ENCODE data around the gene IGFBPL1.

IGFBPL1 gene

DNA sequence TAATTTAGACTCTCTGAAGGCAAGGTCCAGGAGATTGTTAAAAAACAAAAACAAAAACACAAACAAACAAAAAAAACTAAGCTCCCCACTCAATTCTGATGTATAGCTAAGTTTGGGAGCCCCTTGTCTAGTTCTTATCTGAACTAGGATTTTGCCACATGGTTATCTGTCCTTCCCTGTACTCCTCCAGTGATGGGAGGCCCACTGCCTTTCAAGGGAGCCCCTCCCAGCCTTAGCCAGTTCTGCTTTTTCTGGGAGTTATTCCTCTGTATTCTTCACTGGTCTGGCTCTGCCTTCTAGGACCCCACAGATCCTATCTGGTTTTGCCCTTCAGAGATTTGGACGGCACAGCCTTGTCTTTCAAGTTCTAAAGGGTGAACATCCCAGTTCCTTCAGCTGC lies 33.8 kb downstream of the IGFBPL1 start:
- Histone ChIP-seq H3K4me1 (ENCODE audit: control insufficient read depth, low read length) (peaks cover 12% of the 10 kb centered on the region), H3K9me3 (ENCODE audit: control insufficient read depth, insufficient read depth, low read length) (peaks cover 3% of the 10 kb centered on the region; the same call in 1 of the 2 replicates), H3K27me3 (ENCODE audit: control insufficient read depth, low read length) (peaks cover 19% of the 10 kb centered on the region), H3K79me2 (ENCODE audit: control insufficient read depth, low read length) (peaks cover 7% of the 10 kb centered on the region), H3F3A (ENCODE audit: control insufficient read depth, insufficient read depth) (no peaks in the 10 kb centered on the region), H3K4me2 (ENCODE audit: low read length) (no peak overlapping the region), H3K9me2 (replicated peaks; ENCODE audit: control insufficient read depth, low read length) (no peaks in the 10 kb centered on the region), H4K20me1 (ENCODE audit: control insufficient read depth, insufficient read depth, low read depth, low read length) (no peaks in the 10 kb centered on the region), H3K4me3 (ENCODE audit: low read length) (no peak overlapping the region), H3K27ac (ENCODE audit: low read depth, low read length) (no peak overlapping the region), H3K36me3 (ENCODE audit: control insufficient read depth, low read length) (no peaks in the 10 kb centered on the region)
- TF ChIP-seq, protein P1, sequence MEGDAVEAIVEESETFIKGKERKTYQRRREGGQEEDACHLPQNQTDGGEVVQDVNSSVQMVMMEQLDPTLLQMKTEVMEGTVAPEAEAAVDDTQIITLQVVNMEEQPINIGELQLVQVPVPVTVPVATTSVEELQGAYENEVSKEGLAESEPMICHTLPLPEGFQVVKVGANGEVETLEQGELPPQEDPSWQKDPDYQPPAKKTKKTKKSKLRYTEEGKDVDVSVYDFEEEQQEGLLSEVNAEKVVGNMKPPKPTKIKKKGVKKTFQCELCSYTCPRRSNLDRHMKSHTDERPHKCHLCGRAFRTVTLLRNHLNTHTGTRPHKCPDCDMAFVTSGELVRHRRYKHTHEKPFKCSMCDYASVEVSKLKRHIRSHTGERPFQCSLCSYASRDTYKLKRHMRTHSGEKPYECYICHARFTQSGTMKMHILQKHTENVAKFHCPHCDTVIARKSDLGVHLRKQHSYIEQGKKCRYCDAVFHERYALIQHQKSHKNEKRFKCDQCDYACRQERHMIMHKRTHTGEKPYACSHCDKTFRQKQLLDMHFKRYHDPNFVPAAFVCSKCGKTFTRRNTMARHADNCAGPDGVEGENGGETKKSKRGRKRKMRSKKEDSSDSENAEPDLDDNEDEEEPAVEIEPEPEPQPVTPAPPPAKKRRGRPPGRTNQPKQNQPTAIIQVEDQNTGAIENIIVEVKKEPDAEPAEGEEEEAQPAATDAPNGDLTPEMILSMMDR (IDR thresholded peaks at IDR 0.05; ENCODE audit: low read depth, low read length, poor library complexity, severe bottlenecking): no peak
- TF ChIP-seq EZH2phosphoT487 (IDR thresholded peaks at IDR 0.05; ENCODE audit: borderline replicate concordance, low read length): no peak

DNA sequence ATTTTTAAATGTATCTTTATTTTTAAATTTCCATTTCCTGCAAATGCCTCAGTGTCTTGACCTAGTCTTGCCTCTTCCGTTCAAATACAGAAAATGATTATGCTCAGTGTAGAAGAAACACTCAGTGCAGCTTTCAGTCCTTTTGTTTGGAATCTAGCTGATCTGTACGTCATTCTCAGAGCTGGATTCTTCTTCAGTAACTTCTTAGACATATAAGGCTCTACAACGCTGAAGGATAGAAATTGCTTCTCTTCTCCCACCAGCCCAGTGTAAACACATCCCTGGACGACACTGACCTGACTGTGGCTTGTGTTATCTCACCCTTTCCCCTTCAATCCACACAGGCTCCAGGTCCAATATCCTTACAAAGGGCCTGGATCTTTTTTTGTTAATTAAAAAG lies 34.9 kb downstream of the IGFBPL1 start:
- Histone ChIP-seq H4K20me1 (ENCODE audit: control insufficient read depth, insufficient read depth, low read depth, low read length) (no peaks in the 10 kb centered on the region), H3K36me3 (ENCODE audit: control insufficient read depth, low read length) (no peaks in the 10 kb centered on the region), H3K79me2 (ENCODE audit: control insufficient read depth, low read length) (peaks cover 7% of the 10 kb centered on the region), H3K27me3 (ENCODE audit: control insufficient read depth, low read length) (peaks cover 19% of the 10 kb centered on the region), H3K4me1 (ENCODE audit: control insufficient read depth, low read length) (peaks cover 12% of the 10 kb centered on the region), H3K4me2 (ENCODE audit: low read length) (no peak overlapping the region), H3K9me2 (replicated peaks; ENCODE audit: control insufficient read depth, low read length) (no peaks in the 10 kb centered on the region), H3K27ac (ENCODE audit: low read depth, low read length) (no peak overlapping the region), H3F3A (ENCODE audit: control insufficient read depth, insufficient read depth) (no peaks in the 10 kb centered on the region), H3K9me3 (ENCODE audit: control insufficient read depth, insufficient read depth, low read length) (peaks cover 14% of the 10 kb centered on the region), H3K4me3 (ENCODE audit: low read length) (no peak overlapping the region)
- TF ChIP-seq EZH2phosphoT487 (IDR thresholded peaks at IDR 0.05; ENCODE audit: borderline replicate concordance, low read length): no peak
- TF ChIP-seq, protein P1 (IDR thresholded peaks at IDR 0.05; ENCODE audit: low read depth, low read length, poor library complexity, severe bottlenecking): no peak

DNA sequence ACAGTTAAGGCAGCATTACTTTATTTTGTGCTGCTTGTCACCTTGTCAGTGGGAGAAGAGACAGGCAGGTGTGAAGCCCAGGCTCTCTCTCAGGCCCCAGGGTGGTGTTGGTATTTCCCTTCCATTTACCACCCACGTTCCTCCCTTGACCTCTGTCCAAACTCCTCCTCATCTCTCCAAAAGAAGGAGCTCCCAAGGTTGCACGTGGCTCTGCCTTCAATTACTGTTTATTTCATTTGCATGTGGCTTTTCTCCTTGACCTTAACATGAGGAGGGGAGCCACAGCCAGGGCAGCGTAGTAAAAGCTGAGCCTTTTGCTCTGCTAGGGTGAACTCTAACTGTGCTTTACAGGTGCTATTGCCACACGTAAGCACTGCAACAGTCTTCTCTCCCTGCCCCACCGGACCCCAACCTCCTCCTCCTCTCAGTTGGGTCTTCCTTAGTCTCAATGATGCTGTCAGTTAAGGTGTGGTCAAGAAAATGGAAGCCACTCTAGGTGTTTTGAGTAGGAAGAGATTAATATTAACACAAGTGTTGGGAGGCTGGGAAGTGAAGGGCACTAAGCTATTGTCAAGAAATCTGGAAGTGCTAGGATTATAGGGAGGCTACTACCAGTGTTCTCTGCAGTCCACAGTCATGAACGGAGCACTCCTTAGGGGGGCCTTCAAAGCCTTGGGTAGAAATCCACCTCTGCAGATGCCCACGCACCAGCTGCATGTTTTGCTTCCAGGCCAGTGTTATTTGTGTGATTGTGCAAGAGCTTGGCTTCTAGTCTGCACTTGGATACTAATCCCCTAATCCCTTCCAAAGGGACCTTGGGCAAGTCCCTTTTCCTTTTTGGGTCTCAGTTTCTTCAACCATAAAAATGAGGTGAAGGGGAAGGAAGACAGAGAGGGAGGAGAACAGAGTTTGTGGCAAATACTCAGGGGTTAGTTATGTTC lies 35.7 kb downstream of the IGFBPL1 start:
- Histone ChIP-seq H3K4me1 (ENCODE audit: control insufficient read depth, low read length) (peaks cover 10% of the 10 kb centered on the region), H3K27me3 (ENCODE audit: control insufficient read depth, low read length) (peaks cover 19% of the 10 kb centered on the region), H3K79me2 (ENCODE audit: control insufficient read depth, low read length) (peaks cover 7% of the 10 kb centered on the region), H4K20me1 (ENCODE audit: control insufficient read depth, insufficient read depth, low read depth, low read length) (no peaks in the 10 kb centered on the region), H3K36me3 (ENCODE audit: control insufficient read depth, low read length) (no peaks in the 10 kb centered on the region), H3K4me3 (ENCODE audit: low read length) (no peak overlapping the region), H3F3A (ENCODE audit: control insufficient read depth, insufficient read depth) (no peaks in the 10 kb centered on the region), H3K9me3 (ENCODE audit: control insufficient read depth, insufficient read depth, low read length) (peaks cover 14% of the 10 kb centered on the region), H3K9me2 (replicated peaks; ENCODE audit: control insufficient read depth, low read length) (no peaks in the 10 kb centered on the region), H3K4me2 (ENCODE audit: low read length) (no peak overlapping the region), H3K27ac (ENCODE audit: low read depth, low read length) (no peak overlapping the region)
- TF ChIP-seq, protein P1 (IDR thresholded peaks at IDR 0.05; ENCODE audit: low read depth, low read length, poor library complexity, severe bottlenecking): no peak
- TF ChIP-seq EZH2phosphoT487 (IDR thresholded peaks at IDR 0.05; ENCODE audit: borderline replicate concordance, low read length): no peak
